ENCODE data around the gene IL22RA2. TPM values are rescaled to one million over a fixed set of nuclear protein-coding genes. Genes with fewer than 3 reads are reported as not detected.

IL22RA2 gene
- total RNA-seq, 1 donor from 2014 or later: not detected

- Mint-ChIP-seq H3K36me3 (ENCODE audit: low read depth, unreplicated experiment) (peaks cover 2% of the 10 kb centered on the region), H3K9me3 (ENCODE audit: unreplicated experiment) (peaks cover 27% of the 10 kb centered on the region)
- FAIRE-seq: no peak
Observed at GRCh38 chr6:137160763-137161162, 12.7 kb downstream of the IL22RA2 start.

GRCh38 chr6:137159912-137160311, 13.5 kb downstream of the IL22RA2 start:
- Histone ChIP-seq H3K4me2 (ENCODE audit: low read length) (no peak overlapping the region), H3K4me3 (ENCODE audit: insufficient read depth, low read depth, low read length) (no peak overlapping the region), H4K20me1 (ENCODE audit: insufficient read depth, low read length) (no peaks in the 10 kb centered on the region), H3K27ac (ENCODE audit: low read depth, low read length) (no peak overlapping the region), H2AFZ (ENCODE audit: low read depth, low read length) (no peak overlapping the region), H3K9ac (ENCODE audit: low read length) (no peak overlapping the region), H3K36me3 (ENCODE audit: insufficient read depth, low read length) (no peaks in the 10 kb centered on the region), H3K4me1 (ENCODE audit: insufficient read depth, low read length) (no peaks in the 10 kb centered on the region), H3K9me3 (ENCODE audit: insufficient read depth, low read depth, low read length) (peaks cover 4% of the 10 kb centered on the region), H3K27me3 (ENCODE audit: insufficient read depth, low read length) (no peaks in the 10 kb centered on the region), H3K79me2 (ENCODE audit: insufficient read depth, low read length) (no peaks in the 10 kb centered on the region)
- Mint-ChIP-seq H3K4me1 (ENCODE audit: low read depth, unreplicated experiment) (peaks cover 8% of the 10 kb centered on the region), H3K4me3 (ENCODE audit: unreplicated experiment) (no peak overlapping the region), H3K27me3 (ENCODE audit: low read depth, unreplicated experiment) (no peaks in the 10 kb centered on the region), H3K27ac (ENCODE audit: unreplicated experiment) (no peak overlapping the region), H3K9me3 (ENCODE audit: unreplicated experiment) (peaks cover 23% of the 10 kb centered on the region), H3K36me3 (ENCODE audit: low read depth, unreplicated experiment) (peaks cover 2% of the 10 kb centered on the region)
- TF ChIP-seq EZH2 (IDR thresholded peaks at IDR 0.05; ENCODE audit: insufficient read depth, low read length): no peak
- no peak for TF ChIP-seq CTCF (IDR thresholded peaks at IDR 0.05; ENCODE audit: insufficient read depth, low read depth, low read length)
- no peak for FAIRE-seq
- DNase-seq (ENCODE audit: low read depth): no peak

More at GRCh38 chr6:137160763-137161162, 12.7 kb downstream of the IL22RA2 start:
- Histone ChIP-seq H3K27me3 (ENCODE audit: insufficient read depth, low read length) (no peaks in the 10 kb centered on the region), H3K4me3 (ENCODE audit: insufficient read depth, low read depth, low read length) (no peak overlapping the region), H2AFZ (ENCODE audit: low read depth, low read length) (no peak overlapping the region), H3K4me1 (ENCODE audit: insufficient read depth, low read length) (no peaks in the 10 kb centered on the region), H3K4me2 (ENCODE audit: low read length) (no peak overlapping the region), H4K20me1 (ENCODE audit: insufficient read depth, low read length) (no peaks in the 10 kb centered on the region), H3K79me2 (ENCODE audit: insufficient read depth, low read length) (no peaks in the 10 kb centered on the region), H3K9ac (ENCODE audit: low read length) (no peak overlapping the region), H3K9me3 (ENCODE audit: insufficient read depth, low read depth, low read length) (peaks cover 4% of the 10 kb centered on the region), H3K36me3 (ENCODE audit: insufficient read depth, low read length) (no peaks in the 10 kb centered on the region), H3K27ac (ENCODE audit: low read depth, low read length) (no peak overlapping the region)
- Mint-ChIP-seq H3K4me1 (ENCODE audit: low read depth, unreplicated experiment) (peaks cover 4% of the 10 kb centered on the region), H3K27ac (ENCODE audit: unreplicated experiment) (no peak overlapping the region), H3K27me3 (ENCODE audit: low read depth, unreplicated experiment) (no peaks in the 10 kb centered on the region), H3K4me3 (ENCODE audit: unreplicated experiment) (no peak overlapping the region)
- DNase-seq (ENCODE audit: low read depth): peak; percentile 82
- TF ChIP-seq CTCF (IDR thresholded peaks at IDR 0.05; ENCODE audit: insufficient read depth, low read depth, low read length) (no peak), EZH2 (IDR thresholded peaks at IDR 0.05; ENCODE audit: insufficient read depth, low read length) (no peak)

- Mint-ChIP-seq H3K4me3 (ENCODE audit: unreplicated experiment) (no peak overlapping the region), H3K27me3 (ENCODE audit: low read depth, unreplicated experiment) (no peaks in the 10 kb centered on the region), H3K27ac (ENCODE audit: unreplicated experiment) (no peak overlapping the region), H3K36me3 (ENCODE audit: low read depth, unreplicated experiment) (no peaks in the 10 kb centered on the region), H3K4me1 (ENCODE audit: low read depth, unreplicated experiment) (peaks cover 8% of the 10 kb centered on the region), H3K9me3 (ENCODE audit: unreplicated experiment) (peaks cover 12% of the 10 kb centered on the region)
- DNase-seq (ENCODE audit: low read depth) (no peak), FAIRE-seq (no peak)
- no peaks in the 10 kb centered on the region for H3K79me2 ChIP-seq (ENCODE audit: insufficient read depth, low read length)
- H3K27ac ChIP-seq (ENCODE audit: low read depth, low read length): no peak overlapping the region
- TF ChIP-seq CTCF (IDR thresholded peaks at IDR 0.05; ENCODE audit: insufficient read depth, low read depth, low read length) (no peak), EZH2 (IDR thresholded peaks at IDR 0.05; ENCODE audit: insufficient read depth, low read length) (no peak)
- no peak overlapping the region for H3K4me3 ChIP-seq (ENCODE audit: insufficient read depth, low read depth, low read length)
- no peaks in the 10 kb centered on the region for H4K20me1 ChIP-seq (ENCODE audit: insufficient read depth, low read length)
- no peaks in the 10 kb centered on the region for H3K36me3 ChIP-seq (ENCODE audit: insufficient read depth, low read length)
- no peak overlapping the region for H3K4me2 ChIP-seq (ENCODE audit: low read length)
- H3K27me3 ChIP-seq (ENCODE audit: insufficient read depth, low read length): no peaks in the 10 kb centered on the region
- H3K9me3 ChIP-seq (ENCODE audit: insufficient read depth, low read depth, low read length): no peaks in the 10 kb centered on the region
- H3K9ac ChIP-seq (ENCODE audit: low read length): no peak overlapping the region
- H3K4me1 ChIP-seq (ENCODE audit: insufficient read depth, low read length): no peaks in the 10 kb centered on the region
- no peak overlapping the region for H2AFZ ChIP-seq (ENCODE audit: low read depth, low read length)
Observed at GRCh38 chr6:137157601-137158000, 15.8 kb downstream of the IL22RA2 start.

All from astrocyte (in vitro differentiated cells and primary cell).